NCI-H510A treated with DMSO at 0.1 percent for 48 hours (cell line): ENCODE results near the gene SF3B1.
"Not testable (repeated sequence)": the region's sequence is repeated elsewhere in the genome, so short reads cannot be mapped to it uniquely, and the experiment has no call there.

Experiments
- DNase-seq: peaks from one replicate; lab custom pipeline; 2025; lab: John Stamatoyannopoulos, UW

The SF3B1 gene

GRCh38 chr2:197434541-197435513, at the start of gene SF3B1:
SF3B1 (minus strand) TSS chr2:197435028; CDS start chr2:197434999, 29 bp downstream.
- peak; percentile 95 for DNase-seq

- not testable (repeated sequence) for DNase-seq
Measured at GRCh38 chr2:197484248-197484647, 49.4 kb upstream of the SF3B1 start.

- DNase-seq, result no peak
Measured at GRCh38 chr2:197480165-197481036, 45.6 kb upstream of the SF3B1 start.

- DNase-seq, result no peak
Measured at GRCh38 chr2:197477797-197478196, 43.0 kb upstream of the SF3B1 start.

- DNase-seq, result no peak
Measured at GRCh38 chr2:197472166-197472565, 37.3 kb upstream of the SF3B1 start.

GRCh38 chr2:197464175-197464574, 29.3 kb upstream of the SF3B1 start:
- no peak for DNase-seq

- no peak for DNase-seq
Measured at GRCh38 chr2:197461057-197461456, 26.2 kb upstream of the SF3B1 start.

GRCh38 chr2:197460649-197461048, 25.8 kb upstream of the SF3B1 start:
- DNase-seq, result no peak

- DNase-seq, result no peak
Measured at GRCh38 chr2:197455428-197455827, 20.6 kb upstream of the SF3B1 start.

- DNase-seq, result no peak
Measured at GRCh38 chr2:197454923-197455322, 20.1 kb upstream of the SF3B1 start.

- no peak for DNase-seq
Measured at GRCh38 chr2:197453914-197454398, 19.1 kb upstream of the SF3B1 start.

GRCh38 chr2:197453123-197453913, 18.5 kb upstream of the SF3B1 start, which contains the start of gene COQ10B:
COQ10B (plus strand) TSS chr2:197453552; CDS start chr2:197453561, 9 bp downstream.
- peak; percentile 98 for DNase-seq

- no peak for DNase-seq
Measured at GRCh38 chr2:197452754-197453122, 17.9 kb upstream of the SF3B1 start.

- DNase-seq, result not testable (repeated sequence)
Measured at GRCh38 chr2:197450935-197451358, 16.1 kb upstream of the SF3B1 start.

- no peak for DNase-seq
Measured at GRCh38 chr2:197450465-197450864, 15.6 kb upstream of the SF3B1 start.

- DNase-seq, result no peak
Measured at GRCh38 chr2:197446844-197447243, 12.0 kb upstream of the SF3B1 start.

- DNase-seq, result no peak
Measured at GRCh38 chr2:197445746-197446145, 10.9 kb upstream of the SF3B1 start.

GRCh38 chr2:197442857-197443256, 8.0 kb upstream of the SF3B1 start:
- no peak for DNase-seq

- no peak for DNase-seq
Measured at GRCh38 chr2:197437380-197437779, 2.6 kb upstream of the SF3B1 start.

GRCh38 chr2:197435598-197436420, 981 bp upstream of the SF3B1 start:
- peak; percentile 17 for DNase-seq
